Omental fat pad (tissue), 4 donors: Measurements from ENCODE around the gene SV2B. TPM values are rescaled to one million over a fixed set of nuclear protein-coding genes. Genes with fewer than 3 reads are reported as not detected.

Experiments
- ATAC-seq: fragments of 150-250 bp; one replicate; pipeline ENCODE4 v1.9.1; 2016; ENCODE audit warnings: mild to moderate bottlenecking, moderate library complexity; ENCODE audit not compliant: low FRiP score
- DNase-seq: peaks from one replicate; pipeline ENCODE4 v3.0.0-alpha.2; 2019; ENCODE audit warnings: low spot score
- total RNA-seq, 4 donors: library from RNA; depleted of rRNA; stranded (reverse); fragments of >200 nt; gene quantifications; one replicate each; pipeline ENCODE4 v1.1.0, GENCODE V29; 2016
- TF ChIP-seq, protein P1 (sequence below), 3 donors: fragments of 450-650 bp; IDR thresholded peaks; one replicate each; pipeline ENCODE4 v1.5.1; 2016 to 2017; ENCODE audit warnings: antibody characterized with exemption in 3 of 3, mild to moderate bottlenecking in 3 of 3, moderate library complexity in 2 of 3

Gene SV2B
- total RNA-seq, 4 donors from 2014 or later: 1.3 to 9.6 (median 4.2) TPM

DNA sequence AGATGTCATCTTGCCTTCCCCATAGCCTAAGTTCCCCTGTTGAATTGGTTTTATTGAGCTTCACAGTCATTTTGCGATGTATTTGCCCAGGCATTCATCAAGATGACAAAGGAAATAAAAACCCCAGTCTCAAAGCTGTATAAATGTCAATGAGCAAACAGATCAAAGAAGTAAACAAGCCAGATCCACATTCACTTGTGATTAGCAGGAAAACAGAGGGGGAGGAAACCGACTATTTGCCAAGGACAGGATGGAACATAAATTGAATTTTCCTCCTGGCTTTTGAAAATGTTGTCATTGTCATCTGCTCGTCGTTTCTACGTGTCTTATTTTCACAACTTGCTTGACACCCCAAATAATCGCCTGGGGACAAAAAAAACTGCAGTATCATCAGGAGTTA lies 83.5 kb downstream of the SV2B start:
- ATAC-seq (no peak), DNase-seq (no peak)
- TF ChIP-seq, protein P1, sequence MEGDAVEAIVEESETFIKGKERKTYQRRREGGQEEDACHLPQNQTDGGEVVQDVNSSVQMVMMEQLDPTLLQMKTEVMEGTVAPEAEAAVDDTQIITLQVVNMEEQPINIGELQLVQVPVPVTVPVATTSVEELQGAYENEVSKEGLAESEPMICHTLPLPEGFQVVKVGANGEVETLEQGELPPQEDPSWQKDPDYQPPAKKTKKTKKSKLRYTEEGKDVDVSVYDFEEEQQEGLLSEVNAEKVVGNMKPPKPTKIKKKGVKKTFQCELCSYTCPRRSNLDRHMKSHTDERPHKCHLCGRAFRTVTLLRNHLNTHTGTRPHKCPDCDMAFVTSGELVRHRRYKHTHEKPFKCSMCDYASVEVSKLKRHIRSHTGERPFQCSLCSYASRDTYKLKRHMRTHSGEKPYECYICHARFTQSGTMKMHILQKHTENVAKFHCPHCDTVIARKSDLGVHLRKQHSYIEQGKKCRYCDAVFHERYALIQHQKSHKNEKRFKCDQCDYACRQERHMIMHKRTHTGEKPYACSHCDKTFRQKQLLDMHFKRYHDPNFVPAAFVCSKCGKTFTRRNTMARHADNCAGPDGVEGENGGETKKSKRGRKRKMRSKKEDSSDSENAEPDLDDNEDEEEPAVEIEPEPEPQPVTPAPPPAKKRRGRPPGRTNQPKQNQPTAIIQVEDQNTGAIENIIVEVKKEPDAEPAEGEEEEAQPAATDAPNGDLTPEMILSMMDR (IDR thresholded peaks at IDR 0.05): no peak

DNA sequence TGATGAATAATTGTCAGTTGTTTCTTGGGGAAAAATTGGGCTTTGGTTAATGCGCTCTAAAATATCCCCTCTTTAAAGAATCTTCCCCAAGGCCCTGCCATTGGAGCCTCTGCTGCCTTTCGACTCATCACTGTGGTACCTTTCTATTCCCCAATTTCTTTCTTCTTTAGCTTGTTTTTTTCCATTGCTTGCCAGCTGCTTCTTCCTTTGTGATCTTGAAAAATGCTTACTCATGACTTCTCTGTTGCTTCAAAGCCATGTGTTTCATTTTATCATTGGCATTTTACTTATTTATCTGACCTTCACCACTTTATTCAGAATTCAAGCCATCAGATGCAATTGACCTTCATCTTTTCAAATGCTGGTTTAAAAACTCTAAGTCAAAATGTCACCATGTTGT lies 84.4 kb downstream of the SV2B start:
- DNase-seq: no peak
- TF ChIP-seq, protein P1 (IDR thresholded peaks at IDR 0.05): no peak
- ATAC-seq: no peak

DNA sequence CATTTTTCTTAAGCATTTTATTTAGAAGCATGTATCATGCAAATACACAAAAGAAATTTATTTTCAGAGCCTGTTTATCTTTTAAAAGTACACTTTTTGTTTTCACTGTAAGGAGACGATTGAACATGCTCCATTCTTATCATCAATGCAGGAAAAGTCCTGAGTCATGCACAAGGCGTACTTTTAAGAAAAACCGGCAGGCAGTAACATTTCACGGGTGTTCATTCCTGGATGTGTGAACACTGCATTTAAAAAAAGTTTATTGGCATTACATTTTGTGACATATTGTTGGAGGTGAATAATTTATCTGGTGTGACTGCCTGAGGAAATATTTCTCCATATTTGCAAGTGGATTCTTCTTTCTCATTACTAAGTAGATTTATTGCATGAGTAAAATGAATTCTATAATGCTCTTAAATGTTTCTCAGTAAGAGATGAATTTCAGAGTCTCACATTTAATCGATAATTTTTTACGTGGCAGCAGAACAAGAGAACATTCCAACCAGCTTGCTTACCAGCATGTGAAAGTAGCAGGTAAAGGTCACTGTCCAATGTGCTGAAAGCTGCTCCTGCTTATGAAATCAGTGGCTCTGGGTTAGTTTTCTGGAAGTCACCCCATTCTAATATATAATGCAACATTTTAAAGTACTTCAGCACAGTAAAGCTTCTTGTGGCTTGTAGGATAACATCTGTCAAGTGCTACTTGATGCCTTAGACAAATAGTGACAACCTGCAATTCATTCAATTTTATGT lies 87.0 kb downstream of the SV2B start:
- ATAC-seq: no peak
- TF ChIP-seq, protein P1 (IDR thresholded peaks at IDR 0.05): no peak
- no peak for DNase-seq

DNA sequence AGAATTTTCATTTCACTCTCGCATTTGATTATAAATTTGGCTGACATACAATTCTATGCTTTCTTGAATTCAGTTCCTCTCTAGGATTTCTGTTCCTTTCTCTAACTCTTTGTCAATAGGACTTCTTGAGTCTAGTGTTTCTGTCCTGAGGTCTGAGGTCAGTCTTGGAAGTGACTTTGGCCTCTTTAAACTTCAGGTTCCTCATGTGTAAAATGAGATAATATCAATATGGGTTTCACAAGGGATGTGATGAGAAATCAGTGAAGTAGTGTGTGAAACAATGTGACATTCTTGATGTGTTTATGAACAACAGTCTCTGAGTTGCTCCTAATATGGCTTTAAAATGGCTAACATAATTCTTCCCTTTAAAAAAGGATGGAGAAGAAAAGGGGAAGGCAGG lies 92.2 kb downstream of the SV2B start:
- no peak for ATAC-seq
- no peak for DNase-seq
- TF ChIP-seq, protein P1 (IDR thresholded peaks at IDR 0.05): no peak

DNA sequence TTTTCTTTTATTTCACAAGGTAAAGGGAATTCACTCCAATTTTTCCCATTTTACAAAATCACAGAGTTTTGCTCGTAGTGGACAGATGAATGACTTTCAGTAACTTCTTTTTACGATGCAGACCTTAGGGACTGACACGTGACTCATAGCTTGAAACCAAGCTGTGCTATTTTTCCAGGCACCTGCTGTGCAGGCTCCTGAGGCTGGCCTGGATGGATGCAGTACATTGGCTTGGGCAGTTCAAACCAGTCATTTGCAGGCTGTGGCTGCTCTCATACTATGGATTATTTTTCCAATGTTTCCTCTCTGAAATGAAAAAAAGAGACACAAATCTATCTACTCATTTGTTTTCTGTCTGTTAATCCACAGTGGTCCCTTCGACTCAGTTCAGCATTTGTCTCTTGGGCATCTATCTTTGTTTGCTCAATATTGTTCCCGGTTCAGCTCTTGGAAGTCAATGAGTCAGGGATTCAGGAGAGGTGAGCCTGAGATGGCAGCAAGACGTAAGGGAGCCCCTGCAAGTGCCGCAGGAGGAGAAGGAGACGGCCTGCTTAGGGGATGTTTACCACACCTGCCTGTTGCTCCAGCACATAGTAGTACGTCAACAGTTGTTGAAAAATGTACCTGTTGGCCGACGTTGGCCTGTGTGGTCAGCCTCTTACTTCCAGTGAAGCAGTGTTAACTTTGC lies 92.8 kb downstream of the SV2B start:
- DNase-seq (no peak), ATAC-seq (no peak)
- TF ChIP-seq, protein P1 (IDR thresholded peaks at IDR 0.05): no peak

DNA sequence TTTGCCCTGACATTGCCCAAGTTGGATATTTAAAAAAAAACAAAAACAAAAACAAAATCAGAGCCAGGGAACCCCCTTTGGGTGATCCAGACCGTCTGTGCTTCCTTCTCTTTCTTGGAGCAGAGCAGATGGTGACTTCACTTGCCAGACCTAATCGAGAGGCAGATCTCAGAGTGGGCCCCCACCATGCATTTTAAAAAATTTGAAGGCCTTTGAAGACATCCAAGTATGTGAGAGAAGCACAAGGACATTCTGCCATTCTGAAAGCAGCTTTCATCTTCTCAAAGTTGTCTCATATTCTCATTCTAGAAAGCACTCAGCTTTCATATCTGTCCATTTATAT lies 93.3 kb downstream of the SV2B start:
- TF ChIP-seq, protein P1 (IDR thresholded peaks at IDR 0.05): no peak
- no peak for DNase-seq
- no peak for ATAC-seq

DNA sequence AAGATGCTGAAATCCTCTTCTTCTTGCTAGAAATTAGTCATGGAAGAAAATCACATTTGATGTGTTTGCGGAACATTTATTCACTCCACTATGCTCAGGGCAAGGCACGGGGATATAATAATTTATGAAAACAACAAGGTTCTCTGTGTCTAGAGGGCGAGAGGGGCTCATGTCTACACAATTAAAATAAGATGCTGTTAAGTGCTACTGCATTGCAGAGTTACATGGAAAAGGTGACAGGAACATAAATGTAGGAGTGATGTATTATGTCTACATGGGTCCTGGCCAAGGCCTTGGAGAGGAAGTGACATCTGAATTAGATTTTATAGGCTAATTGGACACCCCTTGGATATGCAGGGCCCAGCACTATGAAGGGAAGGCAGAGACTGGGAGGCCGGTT lies 96.1 kb downstream of the SV2B start:
- ATAC-seq (no peak), DNase-seq (no peak)
- TF ChIP-seq, protein P1 (IDR thresholded peaks at IDR 0.05): no peak
